ENCODE results near the gene SYNE1.

DNA sequence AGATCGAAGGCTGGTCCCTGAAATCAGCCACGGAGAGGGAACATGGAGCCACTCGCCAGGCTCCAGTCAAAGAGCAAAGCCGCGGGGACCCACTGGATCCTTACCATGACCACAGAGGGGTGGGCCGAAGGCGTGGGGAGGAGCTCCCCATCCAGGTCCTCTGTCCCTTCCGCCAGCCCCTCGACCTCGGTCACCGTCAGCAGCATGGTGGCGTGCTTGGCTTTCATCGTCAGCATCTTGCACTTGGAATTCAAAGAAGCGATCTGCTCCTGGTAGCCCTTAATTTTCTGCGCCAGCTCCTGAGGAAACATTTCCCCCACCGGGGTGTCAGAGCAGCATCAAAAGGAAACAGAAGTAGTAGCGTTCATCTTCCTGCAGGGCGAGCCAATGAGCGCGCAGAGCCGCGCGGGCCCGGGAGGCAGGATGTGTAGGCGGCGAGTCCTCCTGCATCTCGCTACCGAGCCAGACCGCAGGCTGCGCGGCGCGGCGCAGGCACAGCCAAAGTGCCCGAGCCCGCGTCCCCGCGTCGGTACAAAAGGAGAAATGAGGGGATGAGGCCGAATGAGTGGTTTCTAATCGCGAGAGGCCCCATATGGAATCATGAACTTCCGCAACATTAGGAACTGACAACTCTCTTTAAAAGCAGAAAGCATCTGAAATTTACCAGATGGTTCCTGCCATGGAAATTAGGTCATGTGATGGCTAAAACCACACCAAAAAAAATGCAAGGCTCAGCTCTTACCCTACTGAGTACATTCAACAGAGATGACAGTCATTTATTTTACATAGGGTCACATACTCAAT, 335.2 kb downstream of the SYNE1 start:
- TF ChIP-seq EZH2 (IDR thresholded peaks at IDR 0.05; ENCODE audit: borderline replicate concordance, control insufficient read depth, low read depth, low read length), result no peak
- no peak for TF ChIP-seq ESRRA (IDR thresholded peaks at IDR 0.05; ENCODE audit: low read length)
- TF ChIP-seq RB1 (IDR thresholded peaks at IDR 0.05; ENCODE audit: borderline replicate concordance), result peak; percentile 89; the same call in 1 of the 2 replicates
- TF ChIP-seq POLR2A (IDR thresholded peaks at IDR 0.05; ENCODE audit: low read depth, low read length), result peak; percentile 92
- peak; percentile 50; the same call in 1 of the 2 replicates for TF ChIP-seq RFX5 (IDR thresholded peaks at IDR 0.05; ENCODE audit: low read depth, low read length)
- TF ChIP-seq, protein P1, sequence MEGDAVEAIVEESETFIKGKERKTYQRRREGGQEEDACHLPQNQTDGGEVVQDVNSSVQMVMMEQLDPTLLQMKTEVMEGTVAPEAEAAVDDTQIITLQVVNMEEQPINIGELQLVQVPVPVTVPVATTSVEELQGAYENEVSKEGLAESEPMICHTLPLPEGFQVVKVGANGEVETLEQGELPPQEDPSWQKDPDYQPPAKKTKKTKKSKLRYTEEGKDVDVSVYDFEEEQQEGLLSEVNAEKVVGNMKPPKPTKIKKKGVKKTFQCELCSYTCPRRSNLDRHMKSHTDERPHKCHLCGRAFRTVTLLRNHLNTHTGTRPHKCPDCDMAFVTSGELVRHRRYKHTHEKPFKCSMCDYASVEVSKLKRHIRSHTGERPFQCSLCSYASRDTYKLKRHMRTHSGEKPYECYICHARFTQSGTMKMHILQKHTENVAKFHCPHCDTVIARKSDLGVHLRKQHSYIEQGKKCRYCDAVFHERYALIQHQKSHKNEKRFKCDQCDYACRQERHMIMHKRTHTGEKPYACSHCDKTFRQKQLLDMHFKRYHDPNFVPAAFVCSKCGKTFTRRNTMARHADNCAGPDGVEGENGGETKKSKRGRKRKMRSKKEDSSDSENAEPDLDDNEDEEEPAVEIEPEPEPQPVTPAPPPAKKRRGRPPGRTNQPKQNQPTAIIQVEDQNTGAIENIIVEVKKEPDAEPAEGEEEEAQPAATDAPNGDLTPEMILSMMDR (IDR thresholded peaks at IDR 0.05 in 2 of 3, conservative IDR thresholded peaks at IDR 0.05 in 1 of 3; ENCODE audit: control insufficient read depth in 2 of 3, extremely low read depth in 1 of 3, insufficient read depth in 1 of 3, low read depth in 3 of 3, low read length in 3 of 3), result peak; percentile 51 to 56 (median 53)
- TF ChIP-seq WRNIP1 (IDR thresholded peaks at IDR 0.05; ENCODE audit: borderline replicate concordance, low read depth, low read length), result no peak
